HK-2 (cell line): ENCODE measurements around the gene DCAF11.
A peak's percentile ranks its signal among the peaks of the same experiment; 100 is the strongest.

ENCODE experiments used
- DNase-seq: peaks from one replicate; pipeline ENCODE4 v3.0.0-alpha.2; 2018; ENCODE audit not compliant: unreplicated experiment

The DCAF11 gene

DNA sequence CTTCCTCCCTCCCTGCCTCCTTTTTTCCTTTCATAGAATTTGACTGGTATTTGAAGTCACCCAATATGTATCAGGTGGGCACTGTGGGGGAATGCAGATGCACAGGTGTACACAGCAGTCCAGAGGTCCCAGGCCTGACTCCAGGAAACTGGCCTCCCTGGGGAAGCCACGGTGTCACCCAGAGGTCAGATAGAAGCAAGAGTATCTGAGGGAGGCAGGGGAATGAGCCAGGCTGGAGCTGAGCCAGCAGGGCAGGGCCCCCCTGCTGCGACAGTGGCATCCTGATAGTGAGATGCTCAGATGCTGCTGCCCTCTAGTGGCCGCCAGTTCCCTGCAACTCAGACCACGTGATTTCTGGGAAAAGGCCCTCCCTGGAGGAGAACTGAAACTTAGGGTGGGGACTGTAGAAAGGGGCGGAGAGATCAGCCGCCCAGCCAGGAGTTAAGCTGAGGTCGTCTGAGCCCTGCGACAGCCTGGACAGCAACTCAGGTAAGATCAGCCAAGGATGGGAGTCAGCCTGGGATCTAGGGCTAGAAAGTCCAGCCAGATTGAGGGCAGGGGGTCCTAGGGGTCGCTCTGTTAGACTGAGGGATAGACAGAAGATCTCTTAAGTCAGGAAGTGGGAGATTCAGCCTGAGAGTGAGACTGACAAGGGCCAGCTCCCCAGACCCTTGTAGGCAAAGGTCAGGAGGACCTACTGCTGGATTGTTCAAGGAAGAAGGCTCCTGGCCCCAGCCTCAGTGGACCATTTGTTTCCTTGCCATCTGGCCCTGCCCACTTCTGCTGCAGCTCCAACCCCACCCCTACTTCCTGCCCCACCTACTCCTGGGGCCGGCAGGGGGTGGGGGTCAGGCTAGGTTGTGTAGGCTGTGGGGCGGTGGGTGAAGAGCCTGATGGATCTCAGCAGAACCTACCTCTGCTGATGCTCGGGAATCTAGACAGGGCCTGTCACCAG is 46.5 kb downstream of the DCAF11 start, which contains the start of gene IRF9:
IRF9 (plus strand) TSS at position 416 of the 955 bp plus-strand sequence. CDS start 880 bp downstream, outside the sequence.
- peak; percentile 98 for DNase-seq

- DNase-seq, result no peak
These were observed 47.5 kb downstream of the DCAF11 start for GRCh38 chr14:24162093-24162492.

DNA sequence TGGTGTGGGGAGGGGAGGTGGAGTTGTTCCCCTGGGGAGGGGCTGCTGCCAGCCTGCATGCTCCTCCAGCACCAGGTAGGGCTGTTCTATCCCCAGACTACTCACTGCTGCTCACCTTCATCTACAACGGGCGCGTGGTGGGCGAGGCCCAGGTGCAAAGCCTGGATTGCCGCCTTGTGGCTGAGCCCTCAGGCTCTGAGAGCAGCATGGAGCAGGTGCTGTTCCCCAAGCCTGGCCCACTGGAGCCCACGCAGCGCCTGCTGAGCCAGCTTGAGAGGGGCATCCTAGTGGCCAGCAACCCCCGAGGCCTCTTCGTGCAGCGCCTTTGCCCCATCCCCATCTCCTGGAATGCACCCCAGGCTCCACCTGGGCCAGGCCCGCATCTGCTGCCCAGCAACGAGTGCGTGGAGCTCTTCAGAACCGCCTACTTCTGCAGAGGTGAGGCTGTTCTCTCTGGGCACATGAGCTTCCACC is 50.0 kb downstream of the DCAF11 start:
- DNase-seq, result no peak

DNA sequence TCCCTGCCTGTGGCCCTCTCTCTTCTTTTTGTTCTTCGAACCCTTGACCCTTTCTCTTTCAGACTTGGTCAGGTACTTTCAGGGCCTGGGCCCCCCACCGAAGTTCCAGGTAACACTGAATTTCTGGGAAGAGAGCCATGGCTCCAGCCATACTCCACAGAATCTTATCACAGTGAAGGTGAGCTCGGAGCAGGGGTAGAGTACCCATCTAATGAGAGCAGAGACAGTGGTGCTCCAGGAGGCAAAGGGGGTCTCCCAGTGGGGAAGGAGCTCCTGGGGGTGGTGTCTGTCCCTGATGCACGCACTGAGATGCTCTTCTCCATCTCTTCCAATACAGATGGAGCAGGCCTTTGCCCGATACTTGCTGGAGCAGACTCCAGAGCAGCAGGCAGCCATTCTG is 51.2 kb downstream of the DCAF11 start:
- no peak for DNase-seq

GRCh38 chr14:24167469-24168114 is 53.0 kb downstream of the DCAF11 start:
- DNase-seq, result no peak

GRCh38 chr14:24171422-24172260 is 57.1 kb downstream of the DCAF11 start, which contains the start of gene REC8:
TSS of gene REC8 (plus strand) at chr14:24172080. CDS start at chr14:24172553, 473 bp downstream.
- DNase-seq, result no peak

DNA sequence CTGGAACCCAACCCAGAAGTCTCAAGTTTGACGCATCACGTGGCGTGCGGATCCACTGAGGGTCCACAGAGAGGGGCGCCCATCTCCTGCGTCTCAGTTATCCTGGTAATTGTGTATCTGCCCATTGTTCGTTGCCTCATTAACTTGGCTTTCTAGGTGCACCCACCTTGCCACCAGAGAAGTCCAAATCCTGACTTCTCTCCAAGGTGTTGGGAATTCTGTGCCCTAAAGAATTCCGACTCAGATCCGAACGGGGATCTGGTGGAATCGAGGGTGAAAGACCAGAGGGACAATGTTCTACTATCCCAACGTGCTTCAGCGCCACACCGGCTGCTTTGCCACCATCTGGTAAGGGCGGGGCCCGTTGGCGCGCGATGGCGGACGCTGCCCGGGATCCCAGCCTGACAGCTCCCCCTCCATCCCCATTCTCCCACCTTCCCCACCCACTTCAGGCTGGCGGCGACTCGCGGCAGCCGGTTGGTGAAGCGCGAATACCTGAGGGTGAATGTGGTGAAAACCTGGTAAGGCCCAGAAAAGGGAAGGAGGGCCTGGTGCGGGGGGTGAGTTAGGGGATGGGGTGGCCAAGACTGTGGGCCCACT is 57.8 kb downstream of the DCAF11 start:
- no peak for DNase-seq

- DNase-seq, result no peak
These were observed 58.3 kb downstream of the DCAF11 start for GRCh38 chr14:24172871-24173281.
